HFFc6 (cell line): ENCODE data around the gene KRT13. TPM values are rescaled to one million over a fixed set of nuclear protein-coding genes. Genes with fewer than 3 reads are reported as not detected.

Source experiments
- DNase-seq: peaks from one replicate; pipeline ENCODE4 v3.0.0-alpha.2; 2018
- H3K27ac Mint-ChIP-seq: 2 replicates; pipeline ENCODE4 v1.8.0; 2020; ENCODE audit warnings: mild to moderate bottlenecking, mixed read lengths
- H3K27me3 Mint-ChIP-seq: 2 replicates; pipeline ENCODE4 v1.8.0; 2021; ENCODE audit warnings: mild to moderate bottlenecking, moderate library complexity, mixed read lengths; ENCODE audit not compliant: insufficient read depth
- H3K36me3 Mint-ChIP-seq: 2 replicates; pipeline ENCODE4 v1.8.0; 2021; ENCODE audit warnings: low read depth, mixed read lengths
- H3K4me1 Mint-ChIP-seq: 2 replicates; pipeline ENCODE4 v1.8.0; 2020; ENCODE audit warnings: low read depth, mixed read lengths
- H3K4me3 Mint-ChIP-seq: 2 replicates; pipeline ENCODE4 v1.8.0; 2020; ENCODE audit warnings: mild to moderate bottlenecking, moderate library complexity, mixed read lengths
- H3K9me3 Mint-ChIP-seq: 2 replicates; pipeline ENCODE4 v1.8.0; 2020; ENCODE audit warnings: mild to moderate bottlenecking, mixed read lengths
- total RNA-seq, 6 experiments: library from RNA; stranded (reverse); fragmentation: NEBNext Ultra II Directional; extraction: Animal tissue kit (Norgen Biotek cat#: 25700); gene quantifications; 2 replicates in 1 of 6; 3 replicates in 5 of 6; pipeline ENCODE4 v1.2.3, GENCODE V29; 2021
- TF ChIP-seq, protein P1 (sequence below): fragments of 200-600 bp; sonication (generic); IDR thresholded peaks from 2 replicates; pipeline ENCODE4 v1.5.0; 2021; ENCODE audit warnings: antibody characterized with exemption, mild to moderate bottlenecking

KRT13 gene
- total RNA-seq, 6 experiments from 2014 or later, result not detected

DNA sequence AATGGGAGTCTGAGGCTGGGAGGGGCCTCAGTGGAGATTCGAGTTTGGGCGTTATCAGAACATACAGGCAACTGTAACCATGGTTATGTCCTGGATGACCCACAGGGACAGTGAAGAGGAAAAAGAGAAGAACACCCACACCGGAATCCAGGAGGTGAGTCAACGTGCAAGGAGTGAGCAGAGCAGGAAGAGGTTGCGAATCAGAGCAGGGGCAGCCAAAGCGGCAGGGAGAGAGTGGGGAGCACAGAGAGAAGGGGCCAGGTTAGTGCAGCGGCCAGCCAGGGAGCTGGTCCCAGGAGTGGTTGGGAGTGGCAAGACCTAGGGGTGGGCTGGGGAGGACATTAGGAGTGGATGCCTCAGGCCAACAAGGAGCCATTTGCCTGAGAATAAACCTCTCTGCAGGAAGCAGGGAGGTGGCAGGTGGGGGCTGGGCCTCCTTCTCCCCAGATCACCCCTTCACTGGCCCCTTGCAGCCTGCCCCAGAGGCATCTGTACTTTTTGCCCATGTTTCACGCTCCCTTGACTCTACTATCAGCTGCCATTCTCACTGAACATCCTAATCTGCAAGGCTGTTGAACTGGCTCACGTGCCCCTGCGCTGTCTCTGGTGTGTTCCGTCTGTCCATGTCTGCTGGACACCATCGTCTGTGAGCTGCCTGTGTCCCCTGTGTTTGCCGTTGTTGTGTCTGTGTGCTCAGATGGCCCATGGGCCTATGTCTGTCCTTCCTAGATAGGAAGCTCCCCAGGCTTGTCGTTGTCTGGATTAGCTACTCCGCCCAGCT, 5.1 kb downstream of the KRT13 start:
- Mint-ChIP-seq H3K36me3 (no peaks in the 10 kb centered on the region), H3K4me1 (peaks cover 56% of the 10 kb centered on the region), H3K9me3 (no peaks in the 10 kb centered on the region), H3K4me3 (peak overlapping the region; percentile 2; the same call in 1 of the 2 replicates), H3K27me3 (no peaks in the 10 kb centered on the region; the same call in 1 of the 2 replicates), H3K27ac (peak overlapping the region; percentile 77)
- TF ChIP-seq, protein P1, sequence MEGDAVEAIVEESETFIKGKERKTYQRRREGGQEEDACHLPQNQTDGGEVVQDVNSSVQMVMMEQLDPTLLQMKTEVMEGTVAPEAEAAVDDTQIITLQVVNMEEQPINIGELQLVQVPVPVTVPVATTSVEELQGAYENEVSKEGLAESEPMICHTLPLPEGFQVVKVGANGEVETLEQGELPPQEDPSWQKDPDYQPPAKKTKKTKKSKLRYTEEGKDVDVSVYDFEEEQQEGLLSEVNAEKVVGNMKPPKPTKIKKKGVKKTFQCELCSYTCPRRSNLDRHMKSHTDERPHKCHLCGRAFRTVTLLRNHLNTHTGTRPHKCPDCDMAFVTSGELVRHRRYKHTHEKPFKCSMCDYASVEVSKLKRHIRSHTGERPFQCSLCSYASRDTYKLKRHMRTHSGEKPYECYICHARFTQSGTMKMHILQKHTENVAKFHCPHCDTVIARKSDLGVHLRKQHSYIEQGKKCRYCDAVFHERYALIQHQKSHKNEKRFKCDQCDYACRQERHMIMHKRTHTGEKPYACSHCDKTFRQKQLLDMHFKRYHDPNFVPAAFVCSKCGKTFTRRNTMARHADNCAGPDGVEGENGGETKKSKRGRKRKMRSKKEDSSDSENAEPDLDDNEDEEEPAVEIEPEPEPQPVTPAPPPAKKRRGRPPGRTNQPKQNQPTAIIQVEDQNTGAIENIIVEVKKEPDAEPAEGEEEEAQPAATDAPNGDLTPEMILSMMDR, result 0 out of 2 replicates have a peak, but pooled peaks have one; percentile 7
- DNase-seq, result peak; percentile 79

DNA sequence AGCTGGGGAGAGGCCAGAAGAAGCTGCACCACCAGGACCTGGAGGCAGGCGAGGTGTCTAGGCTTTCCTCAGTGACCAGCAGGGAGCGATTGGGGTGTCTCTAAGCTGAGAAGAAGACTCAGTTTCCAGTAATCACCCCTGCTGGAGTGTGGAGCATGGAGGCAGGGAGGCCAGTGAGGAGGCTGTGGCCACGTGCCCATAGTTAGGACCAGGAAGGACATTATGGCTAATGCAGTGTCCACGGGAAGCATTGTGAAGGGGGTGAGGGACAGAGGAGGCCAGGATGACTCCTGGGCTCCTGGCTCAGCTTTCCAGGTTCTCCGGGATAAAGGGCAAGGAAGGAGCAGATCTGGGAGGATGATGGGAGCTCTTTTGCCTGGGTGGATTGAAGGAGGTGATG, 5.7 kb downstream of the KRT13 start:
- H3K36me3 Mint-ChIP-seq, result no peaks in the 10 kb centered on the region
- H3K4me1 Mint-ChIP-seq, result peaks cover 58% of the 10 kb centered on the region
- H3K4me3 Mint-ChIP-seq, result peak overlapping the region; percentile 2; the same call in 1 of the 2 replicates
- no peaks in the 10 kb centered on the region for H3K9me3 Mint-ChIP-seq
- DNase-seq, result no peak
- H3K27me3 Mint-ChIP-seq, result no peaks in the 10 kb centered on the region; the same call in 1 of the 2 replicates
- peak overlapping the region; percentile 77 for H3K27ac Mint-ChIP-seq
- TF ChIP-seq, protein P1, result no peak

DNA sequence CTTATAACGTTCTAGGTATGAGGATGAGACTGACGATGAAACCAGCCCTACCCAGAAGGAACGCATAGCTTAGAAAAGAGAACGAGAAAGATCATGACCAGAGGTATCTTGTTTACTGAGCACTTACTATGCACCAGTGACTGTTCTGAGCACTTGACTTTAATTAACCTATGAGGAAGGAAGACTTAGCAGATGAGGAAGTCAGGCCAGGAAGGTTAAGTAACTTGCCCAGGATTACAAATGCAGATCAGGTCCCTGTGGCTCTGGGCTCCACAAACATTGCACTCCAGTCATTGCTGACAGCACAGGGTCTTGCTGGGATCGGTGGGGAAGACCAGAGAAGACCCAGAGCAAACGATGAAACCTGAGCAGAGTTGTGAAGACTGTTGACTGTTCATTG, 7.1 kb downstream of the KRT13 start:
- TF ChIP-seq, protein P1, result no peak
- Mint-ChIP-seq H3K4me1 (peaks cover 62% of the 10 kb centered on the region), H3K9me3 (no peaks in the 10 kb centered on the region), H3K27me3 (no peaks in the 10 kb centered on the region; the same call in 1 of the 2 replicates), H3K4me3 (no peak overlapping the region), H3K27ac (peak overlapping the region; percentile 25; the same call in 1 of the 2 replicates), H3K36me3 (no peaks in the 10 kb centered on the region)
- DNase-seq, result no peak

DNA sequence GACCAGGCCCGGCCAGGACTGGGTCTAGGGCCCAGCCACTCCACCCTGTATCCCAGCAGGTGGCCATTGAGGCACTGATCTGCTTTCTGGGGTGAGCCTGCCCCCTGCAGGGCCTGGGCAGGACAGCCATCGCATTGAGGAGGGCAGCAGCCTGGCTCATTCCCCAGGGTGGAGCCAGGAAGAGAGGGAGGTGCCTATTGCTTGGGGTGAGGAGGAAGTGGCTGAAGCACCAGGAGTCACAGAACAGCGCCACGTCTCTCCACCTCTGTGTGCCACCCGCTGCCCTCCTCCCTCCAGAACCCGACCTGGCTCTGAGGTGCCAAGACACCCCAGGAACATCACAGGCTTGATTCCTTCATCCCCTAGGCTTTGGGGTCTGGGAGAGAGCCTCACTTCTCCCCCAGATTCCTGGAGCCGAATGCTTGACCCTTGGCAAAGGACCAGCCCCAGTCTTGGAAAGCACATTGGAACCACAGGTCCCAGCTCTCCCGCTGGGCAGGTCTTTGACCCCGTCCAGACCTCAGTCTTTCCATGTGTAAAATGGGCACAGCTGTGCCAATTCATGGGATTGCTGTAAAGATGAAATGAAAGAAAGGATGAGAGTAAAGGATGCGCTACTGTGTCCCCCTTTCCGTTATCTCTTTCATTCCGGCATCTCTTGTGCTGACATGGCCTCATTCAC, 8.5 kb downstream of the KRT13 start:
- Mint-ChIP-seq H3K27ac (peak overlapping the region; percentile 78), H3K4me1 (peaks cover 66% of the 10 kb centered on the region), H3K4me3 (no peak overlapping the region), H3K27me3 (no peaks in the 10 kb centered on the region; the same call in 1 of the 2 replicates), H3K36me3 (no peaks in the 10 kb centered on the region), H3K9me3 (no peaks in the 10 kb centered on the region)
- peak; percentile 85 for DNase-seq
- TF ChIP-seq, protein P1, result peak; percentile 96

DNA sequence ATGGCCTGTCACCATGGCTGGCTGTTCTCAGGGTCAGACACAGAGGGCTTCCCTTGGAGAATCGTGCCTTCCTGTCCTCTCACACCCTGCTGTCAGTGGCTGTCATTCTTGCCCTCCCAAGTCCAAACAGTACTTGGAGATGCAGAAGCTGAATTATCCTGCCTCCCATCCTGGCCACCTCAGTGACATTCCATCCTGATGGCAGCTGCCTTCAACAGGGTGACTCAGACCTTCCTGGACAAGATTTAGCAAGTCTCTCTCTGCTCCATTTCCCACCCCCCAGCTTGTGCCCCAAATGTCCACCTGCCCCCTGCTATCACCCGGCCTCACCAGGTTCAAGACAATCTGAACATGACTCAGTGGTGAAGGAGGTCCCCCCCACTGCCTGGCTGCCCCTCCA, 10.9 kb downstream of the KRT13 start:
- no peak overlapping the region for H3K4me3 Mint-ChIP-seq
- no peaks in the 10 kb centered on the region for H3K9me3 Mint-ChIP-seq
- TF ChIP-seq, protein P1, result no peak
- no peaks in the 10 kb centered on the region for H3K36me3 Mint-ChIP-seq
- peaks cover 59% of the 10 kb centered on the region for H3K4me1 Mint-ChIP-seq
- peak overlapping the region; percentile 66 for H3K27ac Mint-ChIP-seq
- peak; percentile 27 for DNase-seq
- peaks cover 3% of the 10 kb centered on the region for H3K27me3 Mint-ChIP-seq
